Hepatocyte (in vitro differentiated cells): ENCODE measurements around the gene MYBPC2. TPM values are rescaled to one million over a fixed set of nuclear protein-coding genes. Genes with fewer than 3 reads are reported as not detected.
A peak's percentile ranks its signal among the peaks of the same experiment; 100 is the strongest.
"Not testable (repeated sequence)": the region's sequence is repeated elsewhere in the genome, so short reads cannot be mapped to it uniquely, and the experiment has no call there.

Experiments used
- DNase-seq: peaks from one replicate; pipeline ENCODE4 v3.0.0-alpha.2; 2016; ENCODE audit warnings: low spot score
- H2AFZ ChIP-seq: fragments of 200-600 bp; sonication (generic); 2 replicates; pipeline ENCODE4 v1.6.0; 2016; ENCODE audit warnings: antibody characterized with exemption, mild to moderate bottlenecking
- H3K27ac ChIP-seq: fragments of 200-600 bp; sonication (generic); 2 replicates; pipeline ENCODE4 v1.5.1; 2016; ENCODE audit warnings: mild to moderate bottlenecking
- H3K27me3 ChIP-seq: fragments of 200-600 bp; sonication (generic); 2 replicates; pipeline ENCODE4 v1.6.1; 2016
- H3K36me3 ChIP-seq: fragments of 200-600 bp; sonication (generic); replicated peaks from 2 replicates; pipeline ENCODE4 v1.5.1; 2016; ENCODE audit warnings: low read depth; ENCODE audit not compliant: insufficient read depth
- H3K4me1 ChIP-seq: fragments of 200-600 bp; sonication (generic); 2 replicates; pipeline ENCODE4 v1.5.1; 2016; ENCODE audit warnings: mild to moderate bottlenecking, moderate library complexity; ENCODE audit not compliant: insufficient read depth
- H3K4me2 ChIP-seq: fragments of 200-600 bp; sonication (generic); 2 replicates; pipeline ENCODE4 v1.6.0; 2016
- H3K4me3 ChIP-seq: fragments of 200-600 bp; sonication (generic); 2 replicates; pipeline ENCODE4 v1.5.1; 2016; ENCODE audit warnings: mild to moderate bottlenecking
- H3K79me2 ChIP-seq: fragments of 200-600 bp; sonication (generic); 2 replicates; pipeline ENCODE4 v1.6.0; 2017; ENCODE audit warnings: mild to moderate bottlenecking
- H3K9me2 ChIP-seq: fragments of 200-600 bp; sonication (generic); replicated peaks from 2 replicates; pipeline ENCODE4 v1.6.0; 2017; ENCODE audit warnings: mild to moderate bottlenecking; ENCODE audit not compliant: insufficient read depth
- H3K9me3 ChIP-seq: fragments of 200-600 bp; sonication (generic); 2 replicates; pipeline ENCODE4 v1.5.1; 2016; ENCODE audit warnings: low read depth, mild to moderate bottlenecking
- H4K20me1 ChIP-seq: fragments of 200-600 bp; sonication (generic); 2 replicates; pipeline ENCODE4 v1.6.0; 2016; ENCODE audit warnings: mild to moderate bottlenecking; ENCODE audit not compliant: insufficient read depth, poor library complexity, severe bottlenecking
- CTCF ChIP-seq: fragments of 200-600 bp; sonication (generic); IDR thresholded peaks from 2 replicates; pipeline ENCODE4 v1.5.1; 2016; ENCODE audit warnings: antibody characterized with exemption, mild to moderate bottlenecking; ENCODE audit not compliant: poor library complexity
- EZH2 ChIP-seq: fragments of 200-600 bp; sonication (generic); IDR thresholded peaks from 2 replicates; pipeline ENCODE4 v1.6.1; 2016; ENCODE audit warnings: antibody characterized with exemption, mild to moderate bottlenecking, borderline replicate concordance
- EZH2phosphoT487 ChIP-seq: fragments of 200-600 bp; sonication (generic); IDR thresholded peaks from one replicate; pipeline ENCODE4 v1.6.1; 2018; ENCODE audit warnings: antibody characterized with exemption, mild to moderate bottlenecking, low read depth, moderate library complexity; ENCODE audit not compliant: unreplicated experiment, severe bottlenecking
- WGBS: methylation state at CpG from one replicate; pipeline ENCODE4 v1.1.6; 2016; ENCODE audit warnings: low lambda C conversion rate; ENCODE audit errors: missing lambda C conversion rate; 5-methylcytosine and 5-hydroxymethylcytosine counted together
- polyA plus RNA-seq: library from polyadenylated mRNA; unstranded; fragments of >200 nt; fragmentation: Nextera tagmentation; extraction: Ambion mirVana; gene quantifications from 2 replicates; pipeline ENCODE4 v1.2.1, GENCODE V29; 2016
- total RNA-seq: library from RNA; depleted of rRNA; stranded (reverse); fragments of >200 nt; gene quantifications from 2 replicates; pipeline ENCODE4 v1.2.3, GENCODE V29; 2014

The MYBPC2 gene
- total and polyA plus RNA-seq, 2 experiments from 2014 or later: 0.07 TPM; not detected in 1

GRCh38 chr19:50384685-50385535, 47.8 kb upstream of the MYBPC2 start:
- H3K9me2 ChIP-seq: no peaks in the 10 kb centered on the region
- no peak for TF ChIP-seq EZH2
- no peak for TF ChIP-seq CTCF
- no peak for TF ChIP-seq EZH2phosphoT487

GRCh38 chr19:50387176-50387867, 45.4 kb upstream of the MYBPC2 start:
- TF ChIP-seq CTCF: no peak
- no peak for TF ChIP-seq EZH2phosphoT487
- TF ChIP-seq EZH2: no peak
- Histone ChIP-seq H3K79me2 (peaks cover 32% of the 10 kb centered on the region), H2AFZ (no peak overlapping the region), H3K4me1 (peaks cover 11% of the 10 kb centered on the region), H3K36me3 (no peaks in the 10 kb centered on the region), H3K27me3 (no peaks in the 10 kb centered on the region), H3K9me3 (no peaks in the 10 kb centered on the region), H3K27ac (no peak overlapping the region), H4K20me1 (no peaks in the 10 kb centered on the region), H3K4me3 (no peak overlapping the region), H3K4me2 (no peak overlapping the region), H3K9me2 (no peaks in the 10 kb centered on the region)
- 95% methylated on average over 21 of the region's 21 CpGs for WGBS
- no peak for DNase-seq

More at GRCh38 chr19:50384685-50385535, 47.8 kb upstream of the MYBPC2 start:
- DNase-seq: no peak
- Histone ChIP-seq H3K36me3 (no peaks in the 10 kb centered on the region), H4K20me1 (no peaks in the 10 kb centered on the region), H3K4me3 (peak overlapping the region; percentile 34), H2AFZ (peak overlapping the region; percentile 36), H3K27me3 (no peaks in the 10 kb centered on the region), H3K4me1 (peaks cover 11% of the 10 kb centered on the region), H3K9me3 (no peaks in the 10 kb centered on the region), H3K79me2 (peaks cover 31% of the 10 kb centered on the region), H3K27ac (peak overlapping the region; percentile 83), H3K4me2 (peak overlapping the region; percentile 98)
- 18% methylated on average over 24 of the region's 26 CpGs for WGBS

GRCh38 chr19:50387868-50388245, 44.8 kb upstream of the MYBPC2 start:
- TF ChIP-seq EZH2: no peak
- no peak for TF ChIP-seq EZH2phosphoT487
- TF ChIP-seq CTCF: no peak
- H2AFZ ChIP-seq: no peak overlapping the region
- H3K27ac ChIP-seq: no peak overlapping the region
- H3K9me3 ChIP-seq: no peaks in the 10 kb centered on the region
- no peak for DNase-seq
- H3K79me2 ChIP-seq: peaks cover 37% of the 10 kb centered on the region
- no peaks in the 10 kb centered on the region for H3K9me2 ChIP-seq
- H4K20me1 ChIP-seq: no peaks in the 10 kb centered on the region
- over 99% methylated on average over 8 of the region's 8 CpGs for WGBS
- H3K4me3 ChIP-seq: no peak overlapping the region
- no peak overlapping the region for H3K4me2 ChIP-seq
- no peaks in the 10 kb centered on the region for H3K27me3 ChIP-seq
- H3K36me3 ChIP-seq: no peaks in the 10 kb centered on the region
- peaks cover 11% of the 10 kb centered on the region for H3K4me1 ChIP-seq

GRCh38 chr19:50390295-50390694, 42.4 kb upstream of the MYBPC2 start:
- DNase-seq, H3K4me1 ChIP-seq, H3K9me3 ChIP-seq, H3K27me3 ChIP-seq, H3K36me3 ChIP-seq, H3K4me3 ChIP-seq, H3K27ac ChIP-seq, H4K20me1 ChIP-seq, H2AFZ ChIP-seq, H3K4me2 ChIP-seq, H3K9me2 ChIP-seq: not testable (repeated sequence)
- peaks cover 38% of the 10 kb centered on the region for H3K79me2 ChIP-seq
- 97% methylated on average over 3 of the region's 3 CpGs for WGBS

- H3K4me1 ChIP-seq, H3K4me2 ChIP-seq, H3K9me3 ChIP-seq, H3K9me2 ChIP-seq, DNase-seq, H3K4me3 ChIP-seq, H3K36me3 ChIP-seq, H3K27ac ChIP-seq, H4K20me1 ChIP-seq, H3K27me3 ChIP-seq, H2AFZ ChIP-seq: not testable (repeated sequence)
- peaks cover 32% of the 10 kb centered on the region for H3K79me2 ChIP-seq
- WGBS: 97% methylated on average over 19 of the region's 23 CpGs
Measured at GRCh38 chr19:50390952-50391351, 41.7 kb upstream of the MYBPC2 start.
